OCI-LY3 (cell line): ENCODE results near the gene DUOXA1.

ENCODE experiments used
- CTCF ChIP-seq: fragments of 200-600, 300-600 bp; sonication (generic); IDR thresholded peaks from 2 replicates; pipeline ENCODE4 v1.5.1; 2014; ENCODE audit warnings: antibody characterized with exemption, low read length, low read depth
- EZH2phosphoT487 ChIP-seq: fragments of 200-600 bp; shearing (Covaris generic); IDR thresholded peaks from 2 replicates; pipeline ENCODE4 v1.6.1; 2018; ENCODE audit warnings: antibody characterized with exemption, mixed run types, low read depth

- TF ChIP-seq CTCF, result no peak
- no peak for TF ChIP-seq EZH2phosphoT487
Observed at GRCh38 chr15:45148076-45149059, 18.7 kb upstream of the DUOXA1 start.
